Peyer's patch (tissue), 4 donors: ENCODE measurements around the gene B4GAT1.

Source experiments
- POLR2A ChIP-seq, 2 donors: fragments of 450-650 bp; IDR thresholded peaks; one replicate each; pipeline ENCODE4 v1.5.1; 2017; ENCODE audit warnings: antibody characterized with exemption in 2 of 2, mild to moderate bottlenecking in 2 of 2, moderate library complexity in 2 of 2
- TF ChIP-seq, protein P1 (sequence below), 6 experiments: fragments of 450-650 bp in 4 of 6; fragments of 200-600 bp in 2 of 6; sonication (generic) in 1 of 6; IDR thresholded peaks; one replicate each; pipeline ENCODE4 v1.5.1; 2017 to 2019; ENCODE audit warnings: antibody characterized with exemption in 6 of 6, mild to moderate bottlenecking in 3 of 6, moderate library complexity in 1 of 6

DNA sequence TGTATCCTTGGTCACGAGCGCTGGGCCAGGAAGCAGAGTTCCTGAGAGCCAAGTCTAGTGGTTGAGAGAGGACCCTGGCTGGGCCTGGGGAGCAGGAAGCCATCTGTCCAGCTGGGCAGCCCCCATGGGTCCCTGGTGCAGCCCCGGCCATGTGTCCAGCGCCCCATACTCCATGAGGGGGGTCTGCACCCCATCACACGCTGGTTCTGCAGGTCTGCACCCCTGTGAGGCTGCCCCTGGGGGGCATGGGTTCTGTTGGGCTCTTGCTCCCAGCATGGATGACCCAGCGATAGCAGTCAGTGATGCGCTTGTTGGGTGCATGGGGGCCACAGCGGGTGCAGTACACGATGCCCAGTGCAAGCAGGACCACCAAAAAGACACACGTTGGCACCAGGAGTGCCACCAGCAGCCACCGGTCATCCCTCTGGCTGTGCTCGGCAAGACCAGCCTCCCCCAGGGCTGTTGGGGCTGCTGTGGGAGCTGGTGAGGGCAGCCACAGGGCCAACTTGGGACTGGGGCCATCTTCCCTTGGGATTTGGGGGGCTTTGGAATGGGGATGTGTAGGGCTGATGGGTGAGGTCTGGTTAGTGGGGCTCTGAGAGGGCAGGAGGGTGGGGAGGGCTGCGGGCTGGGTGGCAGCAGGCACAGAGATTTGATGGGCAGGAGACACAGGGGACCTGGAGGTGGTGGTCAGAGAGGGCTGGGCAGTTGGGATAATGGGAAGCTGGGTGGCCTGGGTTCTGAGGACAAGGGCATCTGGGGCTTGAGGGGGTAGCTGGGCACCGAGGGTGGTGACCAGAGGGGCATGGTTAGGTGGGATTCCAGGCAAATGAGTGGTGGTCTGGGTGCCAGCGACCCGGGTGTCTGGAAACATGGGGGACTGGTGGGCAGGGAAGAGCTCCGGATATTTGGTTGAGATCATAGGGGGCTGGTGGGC lies 32.6 kb downstream of the B4GAT1 start:
- TF ChIP-seq, protein P1, sequence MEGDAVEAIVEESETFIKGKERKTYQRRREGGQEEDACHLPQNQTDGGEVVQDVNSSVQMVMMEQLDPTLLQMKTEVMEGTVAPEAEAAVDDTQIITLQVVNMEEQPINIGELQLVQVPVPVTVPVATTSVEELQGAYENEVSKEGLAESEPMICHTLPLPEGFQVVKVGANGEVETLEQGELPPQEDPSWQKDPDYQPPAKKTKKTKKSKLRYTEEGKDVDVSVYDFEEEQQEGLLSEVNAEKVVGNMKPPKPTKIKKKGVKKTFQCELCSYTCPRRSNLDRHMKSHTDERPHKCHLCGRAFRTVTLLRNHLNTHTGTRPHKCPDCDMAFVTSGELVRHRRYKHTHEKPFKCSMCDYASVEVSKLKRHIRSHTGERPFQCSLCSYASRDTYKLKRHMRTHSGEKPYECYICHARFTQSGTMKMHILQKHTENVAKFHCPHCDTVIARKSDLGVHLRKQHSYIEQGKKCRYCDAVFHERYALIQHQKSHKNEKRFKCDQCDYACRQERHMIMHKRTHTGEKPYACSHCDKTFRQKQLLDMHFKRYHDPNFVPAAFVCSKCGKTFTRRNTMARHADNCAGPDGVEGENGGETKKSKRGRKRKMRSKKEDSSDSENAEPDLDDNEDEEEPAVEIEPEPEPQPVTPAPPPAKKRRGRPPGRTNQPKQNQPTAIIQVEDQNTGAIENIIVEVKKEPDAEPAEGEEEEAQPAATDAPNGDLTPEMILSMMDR (IDR thresholded peaks at IDR 0.05): no peak
- no peak for TF ChIP-seq POLR2A (IDR thresholded peaks at IDR 0.05)
